Liver (tissue), 9 donors: Measurements from ENCODE around the gene TACR1. TPM values are rescaled to one million over a fixed set of nuclear protein-coding genes. Genes with fewer than 3 reads are reported as not detected.

Source experiments
- DNase-seq: peaks from one replicate; pipeline ENCODE4 v3.0.0-alpha.2; 2017; ENCODE audit warnings: low spot score
- H3K27ac ChIP-seq, 2 donors: one replicate each; pipeline ENCODE4 v1.7.0; 2013; ENCODE audit warnings: inconsistent platforms in 2 of 2, low read length in 2 of 2, control low read depth in 1 of 2, low read depth in 1 of 2, mild to moderate bottlenecking in 1 of 2
- H3K27me3 ChIP-seq, 4 donors: one replicate each; pipeline versions ENCODE4 v1.6.1 to v1.7.0; 2013; ENCODE audit warnings: low read length in 3 of 4, inconsistent platforms in 1 of 4, mild to moderate bottlenecking in 1 of 4, moderate library complexity in 1 of 4; ENCODE audit not compliant: control insufficient read depth in 4 of 4, insufficient read depth in 4 of 4
- H3K36me3 ChIP-seq, 4 donors: one replicate each; pipeline versions ENCODE4 v1.6.1 to v1.7.0; 2013; ENCODE audit warnings: low read length in 3 of 4, mild to moderate bottlenecking in 3 of 4, low read depth in 1 of 4, moderate library complexity in 1 of 4; ENCODE audit not compliant: control insufficient read depth in 4 of 4, insufficient read depth in 3 of 4
- H3K4me1 ChIP-seq, 4 donors: one replicate each; pipeline versions ENCODE4 v1.6.1 to v1.7.0; 2013; ENCODE audit warnings: low read length in 3 of 4, mild to moderate bottlenecking in 3 of 4, moderate library complexity in 1 of 4; ENCODE audit not compliant: control insufficient read depth in 4 of 4, insufficient read depth in 4 of 4
- H3K4me3 ChIP-seq, 3 donors: one replicate each; pipeline versions ENCODE4 v1.6.1 to v1.7.0; 2013; ENCODE audit warnings: low read length in 3 of 3, control low read depth in 1 of 3, low read depth in 1 of 3, mild to moderate bottlenecking in 1 of 3
- H3K9ac ChIP-seq, 2 donors: one replicate each; pipeline ENCODE4 v1.7.0; 2013; ENCODE audit warnings: low read length in 2 of 2, mild to moderate bottlenecking in 2 of 2, moderate library complexity in 2 of 2, control low read depth in 1 of 2, low read depth in 1 of 2
- H3K9me3 ChIP-seq, 4 donors: one replicate each; pipeline versions ENCODE4 v1.6.1 to v1.7.0; 2013; ENCODE audit warnings: low read length in 3 of 4; ENCODE audit not compliant: control insufficient read depth in 4 of 4
- CTCF ChIP-seq: fragments of 150-350 bp; IDR thresholded peaks from 2 replicates; pipeline ENCODE4 v1.5.1; 2017; ENCODE audit warnings: improper control_type of control experiment, low read depth, low read length; ENCODE audit not compliant: missing input control
- EGR1 ChIP-seq, 2 donors: IDR thresholded peaks; 2 replicates each; pipeline ENCODE4 v1.6.1; 2016 to 2018; ENCODE audit warnings: antibody characterized with exemption in 2 of 2, low read depth in 2 of 2
- FOXA1 ChIP-seq: IDR thresholded peaks from 2 replicates; pipeline ENCODE4 v1.6.1; 2016; ENCODE audit warnings: antibody characterized with exemption
- HNF4A ChIP-seq, 2 donors: conservative IDR thresholded peaks; 2 replicates each; pipeline ENCODE4 v1.6.1; 2016; ENCODE audit warnings: antibody characterized with exemption in 2 of 2, mild to moderate bottlenecking in 2 of 2
- HNF4G ChIP-seq: IDR thresholded peaks from 2 replicates; pipeline ENCODE4 v1.6.1; 2016; ENCODE audit warnings: antibody characterized with exemption
- JUND ChIP-seq, 2 donors: IDR thresholded peaks; 2 replicates each; pipeline ENCODE4 v1.6.1; 2016; ENCODE audit warnings: antibody characterized with exemption in 2 of 2
- MAX ChIP-seq: IDR thresholded peaks from 2 replicates; pipeline ENCODE4 v1.6.1; 2016; ENCODE audit warnings: antibody characterized with exemption
- NR2F2 ChIP-seq: IDR thresholded peaks from 2 replicates; pipeline ENCODE4 v1.6.1; 2016; ENCODE audit warnings: antibody characterized with exemption
- RAD21 ChIP-seq, 2 donors: IDR thresholded peaks; 2 replicates each; pipeline ENCODE4 v1.6.1; 2016; ENCODE audit warnings: antibody characterized with exemption in 2 of 2, mild to moderate bottlenecking in 2 of 2
- REST ChIP-seq: IDR thresholded peaks from 2 replicates; pipeline ENCODE4 v1.6.1; 2016; ENCODE audit warnings: antibody characterized with exemption, mild to moderate bottlenecking
- RXRA ChIP-seq, 2 donors: IDR thresholded peaks; 2 replicates each; pipeline ENCODE4 v1.6.1; 2017 to 2018; ENCODE audit warnings: antibody characterized with exemption in 2 of 2, mild to moderate bottlenecking in 1 of 2
- TAF1 ChIP-seq: conservative IDR thresholded peaks from 2 replicates; pipeline ENCODE4 v1.6.1; 2016; ENCODE audit warnings: antibody characterized with exemption, mild to moderate bottlenecking
- YY1 ChIP-seq: IDR thresholded peaks from 2 replicates; pipeline ENCODE4 v1.6.1; 2016; ENCODE audit warnings: antibody characterized with exemption, mild to moderate bottlenecking
- ZBTB33 ChIP-seq: IDR thresholded peaks from 2 replicates; pipeline ENCODE4 v1.6.1; 2016; ENCODE audit warnings: antibody characterized with exemption
- WGBS: extraction: QIAGEN DNeasy Blood & Tissue Kit; methylation state at CpG from one replicate; pipeline ENCODE4 v1.1.7; 2013; 5-methylcytosine and 5-hydroxymethylcytosine counted together
- polyA plus RNA-seq, 2 donors: library from polyadenylated mRNA; stranded (reverse) in 1 of 2; unstranded in 1 of 2; fragments of 200-250 nt in 1 of 2; fragments of >200 nt in 1 of 2; fragmentation: Nextera tagmentation in 1 of 2; extraction: Ambion mirVana in 1 of 2; gene quantifications; one replicate each; pipeline versions ENCODE4 v1.2.1 to v1.2.3, GENCODE V29; 2013 to 2015
- total RNA-seq, 2 donors: library from RNA; depleted of rRNA; stranded (reverse); fragments of >200 nt; gene quantifications; one replicate each; pipeline ENCODE4 v1.2.3, GENCODE V29; 2014
- donor health status: healthy.
- donor health status: healthy.
- donor health status: healthy.
- donor health status: healthy.
- donor health status: healthy.

The TACR1 gene
- total and polyA plus RNA-seq, 4 donors = 0.02 to 0.84 (median 0.14) TPM; not detected in 1

GRCh38 chr2:75130171-75130570 is 69.1 kb downstream of the TACR1 start:
- Histone ChIP-seq H3K4me1 (no peaks in the 10 kb centered on the region), H3K27me3 (no peaks in the 10 kb centered on the region), H3K9me3 (peaks cover 0 to 3% (median 0%) of the 10 kb centered on the region in 4 donors), H3K27ac (no peak overlapping the region), H3K36me3 (no peaks in the 10 kb centered on the region), H3K9ac (no peak overlapping the region), H3K4me3 (no peak overlapping the region)
- DNase-seq = no peak
- WGBS = 52% methylated on average over 1 of the region's 1 CpG
- TF ChIP-seq CTCF (peak; percentile 5), NR2F2 (no peak), RAD21 (IDR thresholded peaks at IDR 0.05) (peak; percentile 37 to 61), HNF4A (conservative IDR thresholded peaks at IDR 0.05) (no peak), FOXA1 (no peak), REST (no peak), YY1 (no peak), JUND (IDR thresholded peaks at IDR 0.05) (no peak)

GRCh38 chr2:75123876-75124275 is 75.4 kb downstream of the TACR1 start:
- Histone ChIP-seq H3K27ac (no peak overlapping the region), H3K4me3 (no peak overlapping the region), H3K9ac (no peak overlapping the region), H3K9me3 (peaks cover 0 to 3% (median 0%) of the 10 kb centered on the region in 4 donors), H3K27me3 (no peaks in the 10 kb centered on the region), H3K36me3 (no peaks in the 10 kb centered on the region), H3K4me1 (no peaks in the 10 kb centered on the region)
- WGBS = 83% methylated on average over 6 of the region's 6 CpGs
- no peak for TF ChIP-seq RXRA (IDR thresholded peaks at IDR 0.05)
- no peak for TF ChIP-seq ZBTB33
- no peak for TF ChIP-seq HNF4G
- TF ChIP-seq NR2F2 = no peak
- no peak for TF ChIP-seq CTCF
- no peak for TF ChIP-seq TAF1
- TF ChIP-seq HNF4A (conservative IDR thresholded peaks at IDR 0.05) = no peak
- TF ChIP-seq YY1 = no peak
- TF ChIP-seq EGR1 (IDR thresholded peaks at IDR 0.05; ENCODE audit: low read depth in 2 of 2) = no peak
- no peak for TF ChIP-seq RAD21 (IDR thresholded peaks at IDR 0.05)
- TF ChIP-seq MAX = no peak
- no peak for DNase-seq
